Stimulated activated naive CD8-positive, alpha-beta T cell treated with anti-CD3 and anti-CD28 coated beads, Interleukin-15, amount 100 ng/mL, for 72 hours (primary cell): ENCODE measurements around the gene TPCN2.
"Not testable (repeated sequence)": the region's sequence is repeated elsewhere in the genome, so short reads cannot be mapped to it uniquely, and the experiment has no call there.

ENCODE experiments used
- ATAC-seq: fragments of 150-1000 bp; cut with Tn5 transposase; 2 replicates; pipeline ENCODE4 v1.10.0; 2021; ENCODE audit warnings: mild to moderate bottlenecking, moderate library complexity
- DNase-seq, 2 donors: peaks; one replicate each; pipeline ENCODE4 v3.0.0; 2021 to 2022
- H3K27ac Mint-ChIP-seq, 2 donors: one replicate each; pipeline ENCODE4 v1.8.0; 2022; ENCODE audit warnings: mild to moderate bottlenecking in 2 of 2, mixed read lengths in 2 of 2, moderate library complexity in 2 of 2
- H3K27me3 Mint-ChIP-seq: one replicate; pipeline ENCODE4 v1.8.0; 2022; ENCODE audit warnings: mixed read lengths
- H3K4me1 Mint-ChIP-seq: one replicate; pipeline ENCODE4 v1.8.0; 2022; ENCODE audit warnings: mild to moderate bottlenecking, mixed read lengths
- H3K4me3 Mint-ChIP-seq, 2 donors: one replicate each; pipeline ENCODE4 v1.8.0; 2022; ENCODE audit warnings: mild to moderate bottlenecking in 2 of 2, mixed read lengths in 2 of 2, moderate library complexity in 1 of 2
- H3K9me3 Mint-ChIP-seq, 2 donors: one replicate each; pipeline ENCODE4 v1.8.0; 2022; ENCODE audit warnings: mixed read lengths in 2 of 2

TPCN2 gene

GRCh38 chr11:69123593-69124545 is 75.1 kb downstream of the TPCN2 start:
- H3K27me3 Mint-ChIP-seq: no peaks in the 10 kb centered on the region
- peak overlapping the region in 1 of 2 donors; percentile 34 for H3K27ac Mint-ChIP-seq
- H3K4me3 Mint-ChIP-seq: peak overlapping the region in 1 of 2 donors; percentile 76
- ATAC-seq: peak; percentile 44
- peaks cover under 1 to 14% of the 10 kb centered on the region in 2 donors for H3K9me3 Mint-ChIP-seq
- DNase-seq: no peak
- peaks cover 40% of the 10 kb centered on the region for H3K4me1 Mint-ChIP-seq

- no peak for ATAC-seq
- no peak for DNase-seq
- Mint-ChIP-seq H3K27ac (no peak overlapping the region), H3K9me3 (peaks cover 5 to 19% of the 10 kb centered on the region in 2 donors), H3K4me1 (peaks cover 53% of the 10 kb centered on the region), H3K27me3 (no peaks in the 10 kb centered on the region), H3K4me3 (no peak overlapping the region)
Observed at GRCh38 chr11:69125861-69126260, 77.1 kb downstream of the TPCN2 start.

GRCh38 chr11:69126286-69126685 is 77.6 kb downstream of the TPCN2 start:
- peaks cover 53% of the 10 kb centered on the region for H3K4me1 Mint-ChIP-seq
- H3K9me3 Mint-ChIP-seq: peaks cover 5 to 19% of the 10 kb centered on the region in 2 donors
- no peak for ATAC-seq
- no peaks in the 10 kb centered on the region for H3K27me3 Mint-ChIP-seq
- H3K27ac Mint-ChIP-seq: no peak overlapping the region
- no peak overlapping the region for H3K4me3 Mint-ChIP-seq
- DNase-seq: no peak

GRCh38 chr11:69127081-69127850 is 78.5 kb downstream of the TPCN2 start:
- Mint-ChIP-seq H3K27me3 (no peaks in the 10 kb centered on the region), H3K4me1 (peaks cover 44% of the 10 kb centered on the region), H3K4me3 (no peak overlapping the region), H3K27ac (no peak overlapping the region), H3K9me3 (peaks cover 5 to 19% of the 10 kb centered on the region in 2 donors)
- ATAC-seq (no peak), DNase-seq (no peak)

- no peak for ATAC-seq
- DNase-seq: no peak
- Mint-ChIP-seq H3K9me3 (peaks cover 5 to 19% of the 10 kb centered on the region in 2 donors), H3K27ac (peak overlapping the region in 1 of 2 donors; percentile 22), H3K4me1 (peaks cover 38% of the 10 kb centered on the region), H3K4me3 (no peak overlapping the region), H3K27me3 (no peaks in the 10 kb centered on the region)
Observed at GRCh38 chr11:69127884-69128283, 79.2 kb downstream of the TPCN2 start.

- H3K27me3 Mint-ChIP-seq: no peaks in the 10 kb centered on the region
- peak overlapping the region in 1 of 2 donors; percentile 1 for H3K27ac Mint-ChIP-seq
- H3K4me3 Mint-ChIP-seq: no peak overlapping the region
- ATAC-seq: no peak
- H3K9me3 Mint-ChIP-seq: peaks cover 5 to 29% of the 10 kb centered on the region in 2 donors
- H3K4me1 Mint-ChIP-seq: peaks cover 30% of the 10 kb centered on the region
- no peak for DNase-seq
Observed at GRCh38 chr11:69129053-69129452, 80.3 kb downstream of the TPCN2 start.

GRCh38 chr11:69129647-69130046 is 80.9 kb downstream of the TPCN2 start:
- Mint-ChIP-seq H3K4me1 (peaks cover 30% of the 10 kb centered on the region), H3K9me3 (peaks cover 5 to 29% of the 10 kb centered on the region in 2 donors), H3K27ac (peak overlapping the region in 1 of 2 donors; percentile 74), H3K4me3 (no peak overlapping the region), H3K27me3 (no peaks in the 10 kb centered on the region)
- no peak for DNase-seq
- ATAC-seq: no peak

- Mint-ChIP-seq H3K4me1 (peaks cover 39% of the 10 kb centered on the region), H3K9me3 (peaks cover 5 to 32% of the 10 kb centered on the region in 2 donors), H3K4me3 (no peak overlapping the region), H3K27me3 (no peaks in the 10 kb centered on the region), H3K27ac (no peak overlapping the region)
- DNase-seq (no peak), ATAC-seq (no peak)
Observed at GRCh38 chr11:69130654-69131053, 81.9 kb downstream of the TPCN2 start.

GRCh38 chr11:69131121-69131566 is 82.4 kb downstream of the TPCN2 start:
- no peak overlapping the region for H3K4me3 Mint-ChIP-seq
- peaks cover 5 to 37% of the 10 kb centered on the region in 2 donors for H3K9me3 Mint-ChIP-seq
- H3K27me3 Mint-ChIP-seq: no peaks in the 10 kb centered on the region
- H3K27ac Mint-ChIP-seq: no peak overlapping the region
- H3K4me1 Mint-ChIP-seq: peaks cover 44% of the 10 kb centered on the region
- ATAC-seq (no peak), DNase-seq (no peak)

- Mint-ChIP-seq H3K4me3 (no peak overlapping the region), H3K27ac (no peak overlapping the region), H3K9me3 (peaks cover 5 to 42% of the 10 kb centered on the region in 2 donors), H3K27me3 (no peaks in the 10 kb centered on the region), H3K4me1 (peaks cover 48% of the 10 kb centered on the region)
- no peak for ATAC-seq
- no peak for DNase-seq
Observed at GRCh38 chr11:69131644-69132300, 83.0 kb downstream of the TPCN2 start.

GRCh38 chr11:69132301-69132670 is 83.6 kb downstream of the TPCN2 start:
- DNase-seq: no peak
- Mint-ChIP-seq H3K4me3 (no peak overlapping the region), H3K27ac (no peak overlapping the region)

GRCh38 chr11:69133251-69133650 is 84.5 kb downstream of the TPCN2 start:
- Mint-ChIP-seq H3K9me3 (peaks cover 5 to 34% of the 10 kb centered on the region in 2 donors), H3K4me3 (no peak overlapping the region), H3K4me1 (peaks cover 54% of the 10 kb centered on the region), H3K27me3 (no peaks in the 10 kb centered on the region), H3K27ac (no peak overlapping the region)
- no peak for DNase-seq
- ATAC-seq: no peak

More at GRCh38 chr11:69132301-69132670, 83.6 kb downstream of the TPCN2 start:
- Mint-ChIP-seq H3K4me1 (peaks cover 50% of the 10 kb centered on the region), H3K9me3 (peaks cover 5 to 42% of the 10 kb centered on the region in 2 donors), H3K27me3 (no peaks in the 10 kb centered on the region)
- ATAC-seq: no peak

- not testable (repeated sequence) for H3K27me3 Mint-ChIP-seq, DNase-seq, H3K4me3 Mint-ChIP-seq, ATAC-seq, H3K27ac Mint-ChIP-seq
- peaks cover under 1 to 25% of the 10 kb centered on the region in 2 donors for H3K9me3 Mint-ChIP-seq
- peaks cover 54% of the 10 kb centered on the region for H3K4me1 Mint-ChIP-seq
Observed at GRCh38 chr11:69134182-69134581, 85.5 kb downstream of the TPCN2 start.

- H3K4me3 Mint-ChIP-seq: no peak overlapping the region
- ATAC-seq (no peak), DNase-seq (no peak)
- H3K9me3 Mint-ChIP-seq: peaks cover 0 to 22% of the 10 kb centered on the region in 2 donors
- H3K27ac Mint-ChIP-seq: no peak overlapping the region
- H3K4me1 Mint-ChIP-seq: peaks cover 49% of the 10 kb centered on the region
- H3K27me3 Mint-ChIP-seq: no peaks in the 10 kb centered on the region
Observed at GRCh38 chr11:69134957-69135356, 86.2 kb downstream of the TPCN2 start.
